ENCODE data around the gene TRDMT1.

Gene TRDMT1

DNA sequence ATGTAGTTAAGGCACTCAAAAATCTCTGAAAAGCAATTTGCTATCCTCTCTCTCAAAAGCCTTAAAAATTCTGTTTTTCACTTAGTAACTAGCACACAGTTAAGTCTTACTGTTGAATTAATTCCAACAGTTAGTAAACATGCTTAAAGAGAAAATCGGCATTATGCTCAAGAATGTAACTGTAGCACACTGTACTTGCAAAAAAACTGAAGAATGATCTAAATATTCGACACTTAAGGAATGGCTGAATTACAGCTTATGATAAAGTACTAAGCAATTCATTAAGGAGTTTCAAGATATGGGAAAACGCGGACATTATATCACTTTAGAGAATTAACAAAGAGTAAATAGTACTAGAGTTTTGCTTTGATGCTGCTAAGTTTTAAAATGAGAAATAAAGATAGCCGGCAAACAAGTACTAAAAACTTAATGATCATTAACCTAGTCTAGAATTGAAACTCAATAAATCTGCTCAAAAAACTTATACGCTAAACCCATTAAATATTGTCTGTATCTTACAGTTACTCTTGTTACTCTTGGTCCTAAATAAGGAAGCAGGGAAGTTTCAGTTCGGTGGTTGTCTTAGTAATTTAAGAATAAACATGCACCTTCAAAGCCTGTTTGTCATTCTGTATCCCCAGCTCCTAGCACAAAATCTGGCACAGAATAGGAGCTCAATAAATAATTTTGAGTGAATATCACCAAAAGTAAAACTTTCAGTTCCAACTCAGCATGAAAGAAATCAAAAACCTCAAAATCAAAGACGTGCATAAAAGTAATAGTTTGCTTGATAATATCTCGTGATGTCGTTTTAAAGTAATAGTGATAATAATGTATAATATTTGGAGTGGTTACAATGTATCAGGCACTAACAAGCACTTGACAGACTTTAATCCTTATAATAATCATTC, 1.2 kb downstream of the TRDMT1 start:
- in situ Hi-C loops (cut with HindIII; ENCODE audit: low pct_unique_long_range_greater_than_20kb, low sequenced_read_pairs) = no loop called here
- no peak for DNase-seq (ENCODE audit: low read depth in 1 of 2, low spot score in 1 of 2)
- TF ChIP-seq JUND (IDR thresholded peaks at IDR 0.05; ENCODE audit: low read depth) = no peak

DNA sequence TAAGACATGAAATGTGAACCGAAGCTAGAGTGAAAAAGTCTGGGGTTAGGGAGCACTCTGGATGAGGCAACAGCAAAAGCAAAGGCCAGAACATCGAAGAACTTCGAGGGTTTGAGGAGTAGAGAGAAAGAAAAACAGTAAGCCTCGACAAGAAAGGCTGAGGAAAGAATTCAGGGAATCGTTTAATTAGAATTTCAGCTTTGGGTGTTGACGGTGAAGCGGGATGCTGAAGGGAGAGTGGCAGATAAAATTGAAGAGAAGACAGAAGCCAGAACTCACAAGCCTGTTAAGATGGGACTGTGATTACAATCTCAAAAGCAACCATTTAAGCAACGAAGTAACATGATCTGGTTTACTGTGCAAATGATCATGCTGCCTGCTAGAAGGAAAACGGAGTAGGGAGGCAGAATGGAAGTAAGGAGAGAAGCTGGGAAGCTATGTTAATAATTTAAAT, 2.1 kb downstream of the TRDMT1 start:
- no peak for TF ChIP-seq JUND (IDR thresholded peaks at IDR 0.05; ENCODE audit: low read depth)
- peak in 1 of 2 experiments; percentile 37 for DNase-seq (ENCODE audit: low read depth in 1 of 2, low spot score in 1 of 2)
- in situ Hi-C loops (cut with HindIII; ENCODE audit: low pct_unique_long_range_greater_than_20kb, low sequenced_read_pairs) = no loop called here

DNA sequence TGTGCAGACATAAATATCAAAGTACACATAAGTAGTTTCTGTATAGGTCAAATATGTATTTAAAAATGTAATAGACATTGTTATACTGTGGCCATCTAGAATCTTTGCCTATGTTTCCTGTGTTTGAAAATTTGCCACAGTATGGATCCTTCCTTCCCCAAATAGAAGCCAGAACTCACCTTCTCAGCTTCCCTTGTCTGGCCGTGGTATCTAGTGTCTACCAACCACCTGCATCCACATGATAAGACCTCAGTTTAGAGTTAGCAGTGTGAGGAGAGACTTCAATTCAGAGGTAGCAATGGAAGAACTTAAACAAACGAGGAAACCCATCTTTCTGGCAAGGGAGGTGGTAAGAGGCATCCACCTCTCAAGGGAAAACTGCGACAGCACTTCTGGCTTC, 4.9 kb downstream of the TRDMT1 start:
- no peak for DNase-seq (ENCODE audit: low read depth in 1 of 2, low spot score in 1 of 2)
- TF ChIP-seq JUND (IDR thresholded peaks at IDR 0.05; ENCODE audit: low read depth) = no peak
- in situ Hi-C loops (cut with HindIII; ENCODE audit: low pct_unique_long_range_greater_than_20kb, low sequenced_read_pairs) = no loop called here

DNA sequence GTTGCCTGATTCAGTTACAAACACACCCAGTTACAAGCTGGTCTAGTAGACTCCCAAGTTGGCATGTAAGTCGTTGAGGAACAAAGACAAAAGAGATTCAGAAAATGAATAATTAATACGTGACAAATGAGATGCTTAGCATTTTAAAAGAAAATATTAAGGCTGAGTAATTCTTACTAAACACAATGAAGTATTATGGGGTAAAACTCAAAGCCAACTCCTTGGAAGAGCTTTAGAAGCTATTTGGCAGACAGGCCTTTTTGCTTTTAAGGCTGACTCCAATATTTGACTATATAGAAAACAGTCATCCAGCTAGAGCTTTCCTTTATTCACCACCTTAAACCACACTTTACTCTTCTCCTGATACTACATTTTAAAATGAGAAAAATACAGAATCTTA, 5.4 kb downstream of the TRDMT1 start:
- DNase-seq (ENCODE audit: low read depth in 1 of 2, low spot score in 1 of 2) = no peak
- TF ChIP-seq JUND (IDR thresholded peaks at IDR 0.05; ENCODE audit: low read depth) = no peak
- in situ Hi-C loops (cut with HindIII; ENCODE audit: low pct_unique_long_range_greater_than_20kb, low sequenced_read_pairs) = no loop called here

DNA sequence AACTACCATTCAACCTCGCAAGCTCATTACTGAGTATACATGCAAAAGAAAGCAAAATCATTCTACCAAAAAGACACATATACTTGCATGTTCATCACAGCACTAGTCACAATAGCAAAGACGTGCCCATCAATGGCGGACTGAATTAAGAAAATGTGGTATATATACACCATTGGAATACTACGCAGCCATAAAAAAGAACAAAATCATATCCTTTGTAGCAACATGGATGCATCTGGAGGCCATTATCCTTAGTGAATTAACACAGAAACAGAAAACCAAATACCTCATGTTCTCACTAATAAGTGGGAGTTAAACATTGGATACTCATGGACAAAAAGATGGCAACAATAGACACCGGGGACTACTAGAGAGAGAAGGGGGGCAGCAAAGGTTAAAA, 6.4 kb downstream of the TRDMT1 start:
- no peak for TF ChIP-seq JUND (IDR thresholded peaks at IDR 0.05; ENCODE audit: low read depth)
- in situ Hi-C loops (cut with HindIII; ENCODE audit: low pct_unique_long_range_greater_than_20kb, low sequenced_read_pairs) = no loop called here
- DNase-seq (ENCODE audit: low read depth in 1 of 2, low spot score in 1 of 2) = no peak

DNA sequence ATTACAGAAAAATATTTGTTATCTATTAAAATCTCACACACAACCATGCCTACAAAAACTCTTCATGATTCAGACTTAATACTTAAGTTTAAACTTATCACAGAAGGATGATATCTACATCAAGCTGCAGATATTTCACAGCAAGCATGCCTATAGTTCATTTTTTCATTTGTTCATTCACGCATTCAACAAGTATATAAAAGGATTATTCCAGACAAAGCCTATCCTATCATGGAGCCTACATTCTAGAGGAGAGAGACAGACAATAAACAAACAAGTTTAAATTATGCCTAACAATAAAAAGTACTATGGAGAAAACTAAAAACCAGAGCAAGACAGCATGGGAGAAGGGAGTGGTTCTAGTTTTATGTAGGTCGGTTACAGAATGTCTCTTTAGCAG, 10.9 kb downstream of the TRDMT1 start:
- DNase-seq (ENCODE audit: low read depth in 1 of 2, low spot score in 1 of 2) = no peak
- in situ Hi-C loops (cut with HindIII; ENCODE audit: low pct_unique_long_range_greater_than_20kb, low sequenced_read_pairs) = no loop called here
- no peak for TF ChIP-seq JUND (IDR thresholded peaks at IDR 0.05; ENCODE audit: low read depth)

DNA sequence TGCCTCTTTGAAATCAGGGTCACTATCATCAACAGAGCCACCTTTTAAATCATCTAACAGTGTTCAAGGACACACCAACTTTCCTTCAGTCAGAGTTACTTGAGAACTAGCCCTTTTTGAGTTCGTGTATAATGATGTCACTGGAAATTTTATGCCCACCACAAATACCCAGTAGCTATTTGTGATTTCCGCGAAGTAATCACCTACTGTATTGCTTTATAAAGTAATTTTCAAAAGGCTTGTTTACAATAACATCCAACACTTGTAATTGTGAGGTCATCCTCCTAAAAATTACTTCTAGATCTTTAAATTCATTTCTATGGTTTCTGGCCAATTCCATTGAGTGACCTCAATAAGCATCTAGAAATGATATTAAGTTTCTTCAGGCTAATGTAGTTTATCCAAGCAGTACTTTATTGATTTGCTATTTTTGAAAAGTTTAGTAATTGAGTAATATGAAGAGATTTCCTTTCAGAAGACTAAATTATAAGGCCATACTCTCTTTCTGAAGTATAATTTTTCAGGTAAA, 12.8 kb downstream of the TRDMT1 start:
- no peak for DNase-seq (ENCODE audit: low read depth in 1 of 2, low spot score in 1 of 2)
- no peak for TF ChIP-seq JUND (IDR thresholded peaks at IDR 0.05; ENCODE audit: low read depth)
- in situ Hi-C loops (cut with HindIII; ENCODE audit: low pct_unique_long_range_greater_than_20kb, low sequenced_read_pairs) = no loop called here

DNA sequence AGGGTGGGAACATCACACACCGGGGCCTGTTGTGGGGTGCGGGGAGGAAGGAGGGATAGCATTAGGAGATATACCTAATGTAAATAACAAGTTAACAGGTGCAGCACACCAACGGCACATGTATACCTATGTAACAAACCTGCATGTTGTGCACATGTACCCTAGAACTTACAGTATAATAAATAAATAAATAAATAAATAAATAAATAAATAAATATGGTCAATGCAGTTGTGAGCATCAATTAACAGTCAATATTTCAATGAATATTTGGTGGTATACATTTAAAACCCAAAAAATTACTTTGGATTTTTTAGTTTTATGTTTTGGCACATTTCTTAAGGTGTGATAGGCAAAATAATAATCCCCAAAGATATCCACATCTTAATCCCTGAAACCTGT, 15.6 kb downstream of the TRDMT1 start:
- in situ Hi-C loops (cut with HindIII; ENCODE audit: low pct_unique_long_range_greater_than_20kb, low sequenced_read_pairs) = no loop called here
- no peak for TF ChIP-seq JUND (IDR thresholded peaks at IDR 0.05; ENCODE audit: low read depth)

DNA sequence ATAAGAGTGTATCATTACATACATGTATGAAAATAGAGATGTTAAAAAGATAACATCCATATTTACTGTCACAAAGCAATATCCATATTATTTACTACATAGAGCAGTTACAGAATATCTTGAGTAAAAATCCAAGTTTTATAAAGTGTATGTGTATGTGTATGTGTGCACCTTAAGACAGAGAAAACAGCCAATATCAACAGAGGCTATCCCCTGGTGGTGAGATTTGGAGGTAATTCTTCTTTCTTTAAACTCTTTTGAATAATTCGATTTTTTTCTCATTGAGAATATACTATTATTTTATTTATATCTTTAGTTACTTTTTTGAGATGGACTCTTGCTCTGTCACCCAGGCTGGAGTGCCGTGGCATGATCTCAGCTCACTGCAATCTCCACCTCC, 18.4 kb downstream of the TRDMT1 start:
- TF ChIP-seq JUND (IDR thresholded peaks at IDR 0.05; ENCODE audit: low read depth) = no peak
- in situ Hi-C loops (cut with HindIII; ENCODE audit: low pct_unique_long_range_greater_than_20kb, low sequenced_read_pairs) = no loop called here
- DNase-seq (ENCODE audit: low read depth in 1 of 2, low spot score in 1 of 2) = no peak

More for the DNA sequence above, 15.6 kb downstream of the TRDMT1 start:
- DNase-seq (ENCODE audit: low read depth in 1 of 2, low spot score in 1 of 2) = no peak

DNA sequence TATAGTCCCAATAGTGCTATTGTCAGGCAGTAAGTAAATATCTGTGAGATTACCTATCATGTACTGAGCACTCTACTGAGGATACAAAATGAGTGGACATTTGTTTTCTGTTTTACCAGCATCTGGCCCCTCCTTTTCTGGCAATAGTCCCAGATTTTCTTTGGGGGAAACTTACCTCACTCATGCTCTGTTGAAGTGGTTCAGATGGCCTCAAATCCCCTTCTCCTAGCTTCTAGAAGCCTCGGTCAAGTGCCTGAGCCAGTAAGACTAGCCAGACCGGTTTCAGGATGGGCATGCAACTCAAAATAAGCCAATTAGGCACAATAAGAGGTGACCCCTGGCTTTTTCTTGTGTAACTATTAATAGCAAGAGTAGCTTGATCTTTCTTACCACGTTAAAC, 19.7 kb downstream of the TRDMT1 start:
- peak in 1 of 2 experiments; percentile 57 for DNase-seq (ENCODE audit: low read depth in 1 of 2, low spot score in 1 of 2)
- no peak for TF ChIP-seq JUND (IDR thresholded peaks at IDR 0.05; ENCODE audit: low read depth)
- in situ Hi-C loops (cut with HindIII; ENCODE audit: low pct_unique_long_range_greater_than_20kb, low sequenced_read_pairs) = no loop called here

DNA sequence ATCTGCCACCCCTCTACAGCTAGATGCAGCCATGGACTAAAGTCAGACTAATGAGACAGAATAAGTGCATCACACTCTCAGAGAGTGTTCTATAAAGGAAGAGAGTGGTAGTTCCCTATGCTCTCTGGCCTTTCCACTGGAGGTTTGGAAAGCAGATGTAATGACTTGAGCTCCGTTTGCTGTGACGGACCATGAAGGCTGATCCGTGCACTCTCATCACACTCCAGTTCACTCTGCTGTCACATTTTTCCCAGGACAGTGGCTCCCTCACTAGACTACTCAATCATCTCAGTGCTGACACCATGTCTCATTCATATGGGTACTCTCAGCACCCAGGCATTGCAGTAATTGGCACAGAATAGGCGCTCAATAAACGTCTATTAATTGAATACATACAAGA, 20.4 kb downstream of the TRDMT1 start:
- no peak for TF ChIP-seq JUND (IDR thresholded peaks at IDR 0.05; ENCODE audit: low read depth)
- in situ Hi-C loops (cut with HindIII; ENCODE audit: low pct_unique_long_range_greater_than_20kb, low sequenced_read_pairs) = no loop called here
- no peak for DNase-seq (ENCODE audit: low read depth in 1 of 2, low spot score in 1 of 2)

DNA sequence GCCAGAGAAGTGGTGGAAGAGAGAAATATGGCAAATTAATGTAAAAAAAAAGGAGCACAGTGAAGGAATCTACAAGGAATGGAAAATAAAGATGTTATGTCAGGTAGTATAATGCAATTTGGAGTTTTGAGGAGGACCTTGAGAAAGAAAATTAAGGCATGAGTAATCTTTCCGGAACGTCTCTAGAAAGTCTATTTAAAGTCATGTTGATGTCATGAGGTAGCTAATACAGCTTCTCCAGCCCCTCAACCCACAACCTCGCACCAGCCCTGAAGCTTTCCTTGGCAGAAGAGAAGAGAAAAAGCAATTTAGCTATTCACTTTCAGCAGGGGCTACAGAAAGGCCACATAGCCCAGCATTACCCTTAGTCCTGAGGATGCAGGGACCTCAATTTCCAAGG, 22.5 kb downstream of the TRDMT1 start:
- TF ChIP-seq JUND (IDR thresholded peaks at IDR 0.05; ENCODE audit: low read depth) = no peak
- in situ Hi-C loops (cut with HindIII; ENCODE audit: low pct_unique_long_range_greater_than_20kb, low sequenced_read_pairs) = no loop called here
- no peak for DNase-seq (ENCODE audit: low read depth in 1 of 2, low spot score in 1 of 2)

DNA sequence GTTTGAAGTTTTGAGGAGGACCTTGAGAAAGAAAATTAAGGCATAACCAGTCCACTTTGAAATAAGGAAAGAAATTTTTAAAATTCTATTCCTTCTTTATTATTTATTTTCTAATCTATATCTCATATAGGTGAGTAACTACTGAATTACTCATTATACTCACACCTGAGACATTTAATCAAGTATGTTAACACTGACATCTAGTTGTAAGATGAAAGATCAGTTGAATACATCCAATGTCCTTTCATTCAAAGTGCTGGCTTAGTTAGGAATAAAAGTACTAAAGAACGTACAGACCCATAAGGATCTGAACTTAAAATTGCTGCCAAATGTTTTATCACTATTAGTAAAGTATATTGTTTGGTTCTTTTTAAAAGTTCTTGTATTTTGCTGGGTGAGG, 23.5 kb downstream of the TRDMT1 start:
- in situ Hi-C loops (cut with HindIII; ENCODE audit: low pct_unique_long_range_greater_than_20kb, low sequenced_read_pairs) = no loop called here
- DNase-seq (ENCODE audit: low read depth in 1 of 2, low spot score in 1 of 2) = no peak
- TF ChIP-seq JUND (IDR thresholded peaks at IDR 0.05; ENCODE audit: low read depth) = no peak

Measured in T47D (cell line).